Ectodermal cell (in vitro differentiated cells): ENCODE results near the gene ABR.

ENCODE experiments used
- H3K27ac ChIP-seq: 2 replicates; pipeline ENCODE4 v1.7.0; 2013; ENCODE audit warnings: mild to moderate bottlenecking, low read depth, low read length; ENCODE audit not compliant: insufficient read depth, poor library complexity, severe bottlenecking
- H3K27me3 ChIP-seq: 2 replicates; pipeline ENCODE4 v1.7.0; 2013; ENCODE audit warnings: mild to moderate bottlenecking, low read length; ENCODE audit not compliant: insufficient read depth, control insufficient read depth, poor library complexity, severe bottlenecking
- H3K36me3 ChIP-seq: one replicate; pipeline ENCODE4 v1.7.0; 2013; ENCODE audit warnings: low read length; ENCODE audit not compliant: control insufficient read depth, insufficient read depth
- H3K4me1 ChIP-seq: one replicate; pipeline ENCODE4 v1.7.0; 2013; ENCODE audit warnings: low read length; ENCODE audit not compliant: control insufficient read depth, insufficient read depth
- H3K4me3 ChIP-seq: 2 replicates; pipeline ENCODE4 v1.7.0; 2013; ENCODE audit warnings: low read depth, low read length, control low read depth; ENCODE audit not compliant: insufficient read depth
- H3K9me3 ChIP-seq: 2 replicates; pipeline ENCODE4 v1.7.0; 2013; ENCODE audit warnings: mild to moderate bottlenecking, low read length, moderate library complexity; ENCODE audit not compliant: control insufficient read depth
- whole genome bisulfite sequencing, 2 experiments: methylation state at CpG; one replicate each; pipeline ENCODE4 v1.1.7; 2013; ENCODE audit warnings: missing lambda C conversion rate in 2 of 2; 5-methylcytosine and 5-hydroxymethylcytosine counted together

Gene ABR

GRCh38 chr17:1095090-1095852, 84.5 kb downstream of the ABR start:
- H3K4me1 ChIP-seq: no peaks in the 10 kb centered on the region
- H3K9me3 ChIP-seq: no peaks in the 10 kb centered on the region
- H3K27ac ChIP-seq: no peak overlapping the region
- no peaks in the 10 kb centered on the region for H3K27me3 ChIP-seq
- 89 to 91% methylated on average over 31 of the region's 31 CpGs for WGBS, 2 experiments
- H3K36me3 ChIP-seq: no peaks in the 10 kb centered on the region
- no peak overlapping the region for H3K4me3 ChIP-seq

DNA sequence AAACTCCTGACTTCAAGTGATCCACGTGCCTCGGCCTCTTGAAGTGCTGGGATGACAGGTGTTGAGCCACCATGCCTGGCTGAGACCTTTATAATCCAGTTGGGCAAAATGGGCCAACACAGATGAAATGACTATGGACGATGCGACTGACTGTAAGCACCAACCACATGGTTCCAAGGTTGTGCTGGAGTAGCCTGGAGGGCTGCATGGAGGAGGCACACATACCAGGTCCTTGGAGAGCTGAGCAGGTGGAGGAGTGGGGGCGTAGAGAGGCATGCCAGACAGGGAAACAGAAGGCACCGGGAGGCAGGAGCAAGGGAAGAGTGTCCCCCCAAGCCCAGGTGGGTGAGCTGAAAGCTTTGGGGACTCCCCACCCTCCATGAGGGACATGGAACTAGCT, 85.2 kb downstream of the ABR start:
- H3K9me3 ChIP-seq: no peaks in the 10 kb centered on the region
- H3K4me3 ChIP-seq: no peak overlapping the region
- 94 to 96% methylated on average over 6 of the region's 6 CpGs for WGBS, 2 experiments
- H3K27ac ChIP-seq: no peak overlapping the region
- H3K27me3 ChIP-seq: no peaks in the 10 kb centered on the region
- no peaks in the 10 kb centered on the region for H3K4me1 ChIP-seq
- no peaks in the 10 kb centered on the region for H3K36me3 ChIP-seq

GRCh38 chr17:1091900-1092299, 87.9 kb downstream of the ABR start:
- H3K27ac ChIP-seq: no peak overlapping the region

GRCh38 chr17:1091190-1091534, 88.6 kb downstream of the ABR start:
- Histone ChIP-seq H3K4me1 (peaks cover 3% of the 10 kb centered on the region), H3K36me3 (no peaks in the 10 kb centered on the region), H3K4me3 (no peak overlapping the region), H3K27me3 (no peaks in the 10 kb centered on the region), H3K9me3 (no peaks in the 10 kb centered on the region), H3K27ac (no peak overlapping the region)
- WGBS, 2 experiments: 92 to 93% methylated on average over 8 of the region's 8 CpGs

More at GRCh38 chr17:1091900-1092299, 87.9 kb downstream of the ABR start:
- 94 to 96% methylated on average over 14 of the region's 14 CpGs for WGBS, 2 experiments
- Histone ChIP-seq H3K9me3 (no peaks in the 10 kb centered on the region), H3K4me1 (peaks cover 3% of the 10 kb centered on the region), H3K4me3 (no peak overlapping the region), H3K36me3 (no peaks in the 10 kb centered on the region), H3K27me3 (no peaks in the 10 kb centered on the region)

- Histone ChIP-seq H3K27me3 (no peaks in the 10 kb centered on the region), H3K36me3 (no peaks in the 10 kb centered on the region), H3K4me3 (no peak overlapping the region), H3K27ac (no peak overlapping the region), H3K9me3 (no peaks in the 10 kb centered on the region), H3K4me1 (peaks cover 3% of the 10 kb centered on the region)
- 87 to 89% methylated on average over 19 of the region's 19 CpGs for WGBS, 2 experiments
These were observed 89.2 kb downstream of the ABR start for GRCh38 chr17:1090465-1091189.

DNA sequence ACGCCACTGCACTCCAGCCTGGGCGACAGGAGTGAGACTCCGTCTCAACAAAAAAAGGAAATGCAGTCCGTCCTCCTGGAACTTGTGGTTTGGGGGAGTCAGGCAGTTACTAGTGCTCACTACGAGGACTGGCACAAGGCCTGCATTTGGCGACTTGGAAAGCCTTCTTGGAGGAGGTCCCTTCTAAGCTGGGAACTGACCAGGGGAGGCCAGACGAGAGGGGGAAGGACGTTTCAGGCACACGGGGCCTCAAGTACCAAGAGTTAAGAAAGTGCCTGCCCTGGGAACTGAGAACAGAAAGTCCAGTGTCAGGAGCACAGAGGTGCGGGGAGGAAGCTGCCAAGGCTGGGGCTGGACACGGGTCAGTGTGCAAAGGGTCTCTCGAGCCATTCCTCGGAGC, 89.9 kb downstream of the ABR start:
- WGBS, 2 experiments: 90 to 93% methylated on average over 13 of the region's 13 CpGs
- H3K4me3 ChIP-seq: no peak overlapping the region

GRCh38 chr17:1087381-1088241, 92.2 kb downstream of the ABR start:
- WGBS, 2 experiments: 64 to 65% methylated on average over 35 of the region's 35 CpGs
- Histone ChIP-seq H3K36me3 (no peaks in the 10 kb centered on the region), H3K9me3 (no peaks in the 10 kb centered on the region), H3K4me3 (no peak overlapping the region), H3K4me1 (peaks cover 10% of the 10 kb centered on the region), H3K27me3 (no peaks in the 10 kb centered on the region), H3K27ac (no peak overlapping the region)

More for the DNA sequence above, 89.9 kb downstream of the ABR start:
- H3K27me3 ChIP-seq: no peaks in the 10 kb centered on the region
- peaks cover 3% of the 10 kb centered on the region for H3K4me1 ChIP-seq
- no peaks in the 10 kb centered on the region for H3K36me3 ChIP-seq
- no peaks in the 10 kb centered on the region for H3K9me3 ChIP-seq
- H3K27ac ChIP-seq: no peak overlapping the region

DNA sequence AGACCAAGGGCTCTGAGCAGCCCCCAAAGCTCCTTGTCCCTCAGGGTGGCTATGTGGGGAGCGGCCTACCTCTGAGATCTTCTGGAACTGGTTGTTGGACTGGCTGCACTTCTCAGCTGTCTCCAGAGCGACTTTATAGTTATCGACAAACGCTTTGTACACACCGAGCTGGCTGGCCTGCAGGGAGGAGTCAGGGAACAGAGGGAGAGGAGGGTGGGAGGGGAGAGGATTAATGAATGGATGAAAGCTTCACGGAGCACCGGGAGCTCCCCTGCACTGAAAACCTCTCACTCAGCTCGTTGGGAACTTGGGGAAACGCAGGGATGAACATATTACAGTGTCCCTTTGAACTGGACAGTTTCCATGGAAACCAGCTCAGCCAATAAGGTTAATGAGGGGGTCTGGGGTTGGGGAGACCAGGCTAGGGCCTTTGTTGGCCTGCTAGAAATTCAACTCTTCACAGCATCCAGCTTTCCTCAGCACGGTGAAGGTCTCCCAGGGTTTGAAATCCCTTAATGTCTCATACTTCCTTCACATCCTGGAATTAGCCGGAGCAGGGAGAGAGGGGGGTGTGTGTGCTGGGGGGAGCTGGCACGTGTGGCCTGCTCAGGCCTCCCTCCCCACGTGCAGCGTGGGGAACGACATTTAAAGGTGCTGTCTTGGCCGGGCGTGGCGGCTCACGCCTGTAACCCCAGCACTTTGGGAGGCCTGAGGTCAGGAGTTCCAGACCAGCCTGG, 96.2 kb downstream of the ABR start:
- H3K4me3 ChIP-seq: no peak overlapping the region
- H3K27ac ChIP-seq: peak overlapping the region; percentile 42
- 71 to 72% methylated on average over 19 of the region's 19 CpGs for WGBS, 2 experiments
- H3K9me3 ChIP-seq: no peaks in the 10 kb centered on the region
- H3K4me1 ChIP-seq: peaks cover 17% of the 10 kb centered on the region
- no peaks in the 10 kb centered on the region for H3K36me3 ChIP-seq
- H3K27me3 ChIP-seq: no peaks in the 10 kb centered on the region

DNA sequence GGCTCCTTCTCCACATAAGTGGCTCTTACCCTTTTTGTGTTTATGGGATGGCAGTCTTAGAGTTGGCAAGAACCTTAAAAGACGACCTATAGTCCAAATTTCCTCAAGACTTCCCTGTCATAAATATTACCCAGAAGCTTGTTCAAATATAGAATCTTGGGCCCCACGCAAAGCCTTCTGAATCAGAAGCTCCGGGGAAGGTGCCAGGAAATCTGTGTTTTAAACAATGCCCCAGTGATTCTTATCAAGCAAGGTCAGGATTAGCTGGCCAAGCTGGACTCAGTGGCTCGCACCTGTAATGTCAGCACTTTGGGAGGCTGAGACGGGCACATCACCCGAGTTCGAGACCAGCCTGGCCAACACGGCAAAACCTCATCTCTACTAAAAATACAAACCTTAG, 97.2 kb downstream of the ABR start:
- WGBS, 2 experiments: 91 to 93% methylated on average over 8 of the region's 8 CpGs
- Histone ChIP-seq H3K4me3 (no peak overlapping the region), H3K27me3 (no peaks in the 10 kb centered on the region), H3K27ac (no peak overlapping the region), H3K36me3 (no peaks in the 10 kb centered on the region), H3K9me3 (no peaks in the 10 kb centered on the region), H3K4me1 (peaks cover 22% of the 10 kb centered on the region)
